NCI-H82 (cell line): Measurements from ENCODE around the gene MYCBP2.
"Not testable (repeated sequence)": the region's sequence is repeated elsewhere in the genome, so short reads cannot be mapped to it uniquely, and the experiment has no call there.

Source experiments
- DNase-seq: peaks from one replicate; lab custom pipeline; 2025; lab: John Stamatoyannopoulos, UW

The MYCBP2 gene

GRCh38 chr13:77326905-77327604 lies at the start of gene MYCBP2:
TSS of gene MYCBP2 (minus strand) at chr13:77327094. CDS start at chr13:77326775, 319 bp downstream.
- DNase-seq, result peak; percentile 100

- no peak for DNase-seq
Observed at GRCh38 chr13:77375560-77376108, 48.7 kb upstream of the MYCBP2 start.

DNA sequence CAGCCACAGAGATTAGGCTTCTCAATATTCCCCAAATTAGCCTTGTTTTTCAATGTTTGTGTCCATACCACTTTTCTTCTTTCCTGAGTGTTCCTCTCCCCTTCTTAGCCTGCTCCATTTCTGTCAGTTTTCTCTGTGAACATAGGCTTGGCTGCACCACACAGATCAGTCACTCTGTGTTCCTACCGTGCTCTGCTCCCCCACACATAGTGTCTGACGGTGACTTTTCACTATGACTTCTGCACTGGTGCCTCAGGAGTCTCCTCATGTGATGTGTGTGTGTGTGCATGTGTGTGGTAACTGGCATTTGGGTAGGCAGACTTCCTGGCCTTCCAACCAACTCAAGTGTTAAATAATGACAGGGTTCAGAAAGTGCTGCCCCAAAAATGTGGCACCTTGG lies 47.9 kb upstream of the MYCBP2 start:
- no peak for DNase-seq

GRCh38 chr13:77374339-77374738 lies 47.4 kb upstream of the MYCBP2 start:
- DNase-seq, result no peak

GRCh38 chr13:77373502-77373901 lies 46.6 kb upstream of the MYCBP2 start:
- DNase-seq, result no peak

DNA sequence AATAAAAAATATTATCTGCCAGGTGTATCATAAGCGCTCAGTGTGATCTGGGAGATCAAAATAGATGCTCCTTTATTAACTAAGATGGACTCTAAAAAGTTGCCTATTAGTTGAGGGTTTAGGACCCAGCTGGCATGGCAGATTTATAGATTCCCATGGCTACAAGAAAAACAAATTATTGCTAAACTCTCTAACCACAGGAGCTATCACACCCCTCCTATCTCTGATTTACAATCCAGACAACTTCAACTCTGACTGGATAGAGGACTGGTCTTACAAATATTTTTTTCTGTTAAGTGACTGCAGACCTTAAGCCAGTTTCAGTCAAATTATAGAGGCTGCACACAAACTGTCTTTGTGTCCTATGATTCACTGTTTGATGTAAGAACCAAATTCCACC lies 45.4 kb upstream of the MYCBP2 start:
- DNase-seq, result no peak

GRCh38 chr13:77370888-77371287 lies 44.0 kb upstream of the MYCBP2 start:
- no peak for DNase-seq

DNA sequence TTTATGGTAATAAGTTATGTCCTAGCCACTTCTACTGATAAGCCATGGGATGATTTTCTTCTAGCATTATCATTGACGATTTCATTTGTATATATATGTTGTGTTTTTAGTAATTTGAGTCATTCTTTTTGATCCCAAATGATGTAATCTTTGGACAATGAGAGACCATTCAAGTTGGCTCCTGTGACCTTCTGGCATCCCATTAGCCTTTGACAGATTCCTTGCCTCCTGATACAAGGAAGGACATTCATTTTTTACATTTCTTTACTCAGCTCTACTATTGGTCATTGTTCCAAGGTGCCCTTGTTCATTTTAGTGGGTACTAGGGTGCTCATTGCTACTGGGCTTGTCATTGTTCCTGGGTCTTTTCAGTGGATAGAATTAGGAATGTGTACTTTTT lies 35.3 kb upstream of the MYCBP2 start:
- DNase-seq, result no peak

GRCh38 chr13:77360032-77360685 lies 33.3 kb upstream of the MYCBP2 start:
- DNase-seq, result no peak

- DNase-seq, result no peak
Observed at GRCh38 chr13:77359171-77359570, 32.3 kb upstream of the MYCBP2 start.

- no peak for DNase-seq
Observed at GRCh38 chr13:77358001-77358400, 31.1 kb upstream of the MYCBP2 start.

DNA sequence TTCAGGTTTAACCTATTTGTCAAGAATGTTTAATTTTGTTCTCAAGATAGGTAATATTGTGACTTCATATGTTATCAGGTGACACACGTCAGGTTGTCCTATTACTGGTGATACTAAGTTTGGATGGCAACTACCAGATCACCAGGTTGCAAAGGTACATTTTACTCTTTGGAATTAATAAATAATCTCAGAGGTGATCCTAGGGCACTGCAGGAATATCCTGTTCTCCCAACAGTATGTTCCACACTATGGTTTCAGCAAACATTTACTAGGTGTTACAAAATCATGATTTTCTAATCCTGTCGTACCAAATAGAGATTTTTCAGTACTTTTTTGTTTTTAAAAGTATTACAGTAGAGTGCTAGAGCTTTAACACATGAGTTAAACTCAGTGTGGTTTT lies 29.3 kb upstream of the MYCBP2 start:
- DNase-seq, result no peak

DNA sequence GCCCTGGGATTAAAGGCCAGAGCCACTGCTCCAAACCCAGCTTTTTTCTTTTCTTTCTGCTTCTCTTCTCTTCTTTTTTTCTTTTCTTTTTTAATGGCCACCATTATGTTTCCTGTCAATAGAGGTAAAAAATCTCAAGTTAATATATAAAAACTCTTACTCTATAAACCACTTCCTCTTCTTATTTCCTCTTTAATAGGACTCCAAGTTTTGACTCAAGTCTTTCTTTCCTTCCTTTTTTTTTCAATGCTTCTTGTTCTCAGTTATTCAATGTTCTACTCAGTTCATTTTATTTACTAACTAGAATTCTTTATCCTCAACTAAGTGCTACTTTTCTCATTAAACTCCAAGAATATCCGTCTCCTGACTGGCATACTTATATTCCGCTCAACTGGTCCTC lies 27.1 kb upstream of the MYCBP2 start:
- no peak for DNase-seq

DNA sequence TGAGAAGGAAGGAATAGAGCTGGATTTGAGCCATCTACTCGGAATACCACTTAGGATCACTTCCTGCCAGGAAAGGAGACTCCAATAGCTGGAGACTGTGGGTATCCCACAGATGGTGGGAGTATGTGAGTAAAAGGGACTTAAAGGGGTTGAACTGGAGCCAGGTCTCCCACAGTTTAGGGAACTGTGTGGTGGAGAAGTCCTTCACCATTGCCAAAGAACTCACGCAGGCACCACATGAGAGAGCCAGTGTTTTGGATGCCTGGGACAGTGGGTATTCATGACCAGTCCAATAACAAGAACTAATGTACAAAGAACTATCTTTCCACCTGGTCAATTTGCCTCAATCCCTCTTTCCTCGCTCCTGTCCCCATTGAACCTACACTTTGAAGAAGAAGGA lies 24.4 kb upstream of the MYCBP2 start:
- no peak for DNase-seq

DNA sequence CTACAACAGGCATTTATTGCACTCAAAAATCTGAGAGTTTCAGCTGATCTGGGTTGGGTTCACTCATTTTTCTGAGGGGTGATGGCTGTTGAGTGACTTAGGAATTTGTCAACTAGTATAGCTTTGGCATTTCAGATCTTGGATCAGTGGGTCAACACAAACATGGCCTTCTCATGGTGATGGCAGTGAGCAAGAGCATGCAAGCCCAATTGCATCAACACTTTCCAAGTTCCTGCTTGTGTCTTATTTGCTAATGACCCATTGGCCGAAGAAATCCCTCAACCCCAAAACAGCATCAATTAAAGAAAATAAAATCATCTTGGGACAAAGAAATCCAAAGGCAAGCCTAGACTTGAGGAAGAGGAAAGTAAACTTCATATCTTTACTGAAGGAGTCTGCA lies 23.9 kb upstream of the MYCBP2 start:
- DNase-seq, result no peak

- no peak for DNase-seq
Observed at GRCh38 chr13:77349365-77349764, 22.5 kb upstream of the MYCBP2 start.

DNA sequence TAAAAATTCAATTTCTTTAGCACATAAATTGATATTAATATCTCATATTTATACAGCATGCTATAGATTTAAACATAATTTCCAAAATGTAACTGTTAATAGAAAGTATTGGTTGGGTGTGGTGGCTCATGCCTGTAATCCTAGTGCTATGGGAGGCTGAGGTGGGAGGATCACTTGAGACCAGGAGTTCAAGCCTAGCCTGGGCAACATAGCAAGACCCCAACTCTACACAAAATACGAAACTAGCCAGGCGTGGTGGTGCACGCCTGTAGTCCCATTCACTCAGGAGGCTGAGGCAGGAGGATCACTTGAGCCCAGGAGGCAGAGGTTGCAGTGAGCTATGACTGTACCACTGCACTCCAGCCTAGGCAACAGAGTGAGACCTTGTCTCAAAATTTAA lies 20.5 kb upstream of the MYCBP2 start:
- not testable (repeated sequence) for DNase-seq

DNA sequence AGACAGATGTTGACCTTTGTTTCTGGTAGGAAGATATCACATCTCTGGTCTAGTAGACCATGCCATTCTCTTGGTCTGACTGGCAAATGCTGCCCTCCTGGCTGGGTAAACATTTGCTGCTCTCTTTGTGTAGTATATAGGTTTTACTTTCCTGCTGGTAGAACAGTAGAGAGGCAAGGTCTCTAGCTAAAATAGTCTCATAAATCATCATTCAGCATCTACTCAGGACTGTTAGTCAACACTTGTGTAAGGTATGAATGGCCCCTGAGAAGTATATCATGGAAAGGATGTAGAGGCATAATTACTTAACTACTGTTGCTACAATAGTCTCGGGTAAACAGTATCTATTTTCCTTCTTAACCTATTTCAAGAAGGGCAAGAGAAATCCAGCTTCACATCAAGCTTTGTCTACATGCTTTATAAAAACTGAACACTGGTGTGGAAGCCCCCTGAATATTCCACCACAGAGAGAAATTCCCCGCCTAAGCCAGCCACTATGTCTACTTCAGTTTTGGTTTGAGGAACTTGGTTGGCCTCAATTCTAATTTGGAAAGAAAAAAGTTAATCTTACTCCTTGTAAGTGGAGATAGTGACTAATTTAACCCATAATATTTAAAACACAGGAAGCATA lies 18.4 kb upstream of the MYCBP2 start:
- DNase-seq, result no peak

GRCh38 chr13:77343841-77344240 lies 16.9 kb upstream of the MYCBP2 start:
- no peak for DNase-seq

GRCh38 chr13:77339408-77339807 lies 12.5 kb upstream of the MYCBP2 start:
- no peak for DNase-seq

- DNase-seq, result no peak
Observed at GRCh38 chr13:77338961-77339401, 12.1 kb upstream of the MYCBP2 start.

GRCh38 chr13:77338329-77338728 lies 11.4 kb upstream of the MYCBP2 start:
- DNase-seq, result no peak

DNA sequence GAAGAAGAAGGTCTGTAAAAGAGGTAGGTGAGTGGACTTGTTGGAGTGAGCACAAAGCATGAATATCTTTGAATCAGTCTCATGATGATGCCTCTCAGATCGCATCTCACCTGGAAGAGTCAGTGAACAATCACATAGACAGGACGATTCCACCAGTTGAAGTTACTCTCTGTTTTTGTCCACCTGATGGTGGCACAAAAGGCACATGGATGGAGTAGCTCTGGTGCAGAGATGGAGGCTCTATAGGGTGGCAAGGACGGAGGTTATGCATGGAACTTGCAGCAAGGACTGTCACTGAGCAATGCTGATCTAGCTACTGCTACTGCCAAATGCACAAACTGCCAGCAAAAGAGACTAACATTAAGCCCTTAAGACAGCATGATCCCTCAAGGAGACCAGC lies 10.3 kb upstream of the MYCBP2 start:
- DNase-seq, result no peak
